Stimulated activated CD8-positive, alpha-beta memory T cell treated with anti-CD3 and anti-CD28 coated beads, Interleukin-12 subunit alpha, Interleukin-12 subunit beta, amount 100 ng/mL, for 24 hours (primary cell): ENCODE measurements around the gene TEX29.

ENCODE experiments used
- DNase-seq: peaks from one replicate; pipeline ENCODE4 v3.0.0-alpha.2; 2020; ENCODE audit errors: extremely low read depth

The TEX29 gene

GRCh38 chr13:111368091-111368490 lies 47.6 kb downstream of the TEX29 start:
- DNase-seq = no peak

GRCh38 chr13:111370147-111370546 lies 49.7 kb downstream of the TEX29 start:
- no peak for DNase-seq

DNA sequence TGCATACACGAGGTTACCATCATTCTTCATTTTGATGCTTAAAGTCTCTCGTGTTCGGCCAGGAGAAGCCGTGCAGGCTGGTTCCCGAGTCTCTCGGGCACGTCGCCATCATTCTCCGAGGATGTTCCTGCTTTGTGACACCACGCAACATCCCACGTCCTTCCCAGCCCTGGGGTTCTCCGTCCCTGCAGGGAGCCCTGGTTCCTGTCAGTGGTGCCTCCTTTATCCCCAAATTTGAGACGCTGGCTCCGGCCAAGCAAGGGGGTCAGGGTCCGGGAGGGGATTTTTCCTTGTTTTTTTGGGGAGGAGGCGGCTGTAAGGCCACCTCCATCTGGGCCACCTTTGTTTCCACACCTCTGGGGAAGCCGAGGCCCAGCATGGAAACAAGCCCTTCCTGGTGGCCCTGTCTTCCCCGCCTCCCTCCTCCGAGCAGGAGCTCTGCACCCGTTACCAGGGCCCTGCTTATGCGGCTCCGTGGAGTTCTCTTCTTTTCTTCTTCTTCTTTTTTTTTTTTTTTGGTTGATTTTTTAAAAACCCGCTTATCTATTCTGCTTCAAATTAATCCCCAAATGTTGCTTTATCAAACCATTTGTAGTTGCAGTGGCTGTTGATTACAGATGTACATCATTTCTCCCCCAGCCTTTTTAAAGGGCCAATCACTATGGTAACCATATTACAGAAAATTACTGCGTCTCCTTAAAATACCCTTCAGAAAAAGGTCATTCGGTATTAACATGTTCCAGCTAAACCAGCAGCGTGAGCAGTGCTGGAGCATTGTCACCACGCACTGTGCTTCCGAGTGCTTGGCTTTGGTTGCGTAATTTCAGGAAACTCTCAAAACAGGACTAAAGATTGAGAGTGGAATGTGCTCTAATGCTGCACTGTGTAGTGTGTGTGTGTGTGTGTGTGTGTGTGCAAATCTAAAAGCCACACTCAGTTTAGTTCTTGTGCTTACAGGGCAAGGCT lies 50.4 kb downstream of the TEX29 start:
- DNase-seq = no peak

DNA sequence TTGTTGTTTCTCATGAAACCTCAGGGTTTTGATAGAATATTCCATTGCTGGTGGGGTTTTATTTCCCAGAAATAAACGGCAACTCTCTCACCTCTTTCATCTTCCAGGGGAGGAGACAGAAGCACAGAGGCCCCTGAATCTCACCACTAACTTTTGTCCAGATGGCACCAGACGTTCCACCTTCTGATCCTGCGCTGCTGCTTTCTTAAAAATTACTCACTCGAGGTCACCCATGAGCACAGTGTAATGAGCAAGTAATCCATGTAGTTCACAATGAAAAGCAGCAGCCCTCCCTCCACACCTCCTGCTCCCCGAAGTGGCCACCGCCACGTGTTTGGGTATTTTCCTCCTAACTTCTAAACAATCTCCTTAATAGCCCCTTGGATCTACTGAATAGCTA lies 51.3 kb downstream of the TEX29 start:
- DNase-seq = no peak

GRCh38 chr13:111372651-111373425 lies 52.4 kb downstream of the TEX29 start:
- DNase-seq = no peak

- no peak for DNase-seq
Observed at GRCh38 chr13:111373486-111373885, 53.0 kb downstream of the TEX29 start.

DNA sequence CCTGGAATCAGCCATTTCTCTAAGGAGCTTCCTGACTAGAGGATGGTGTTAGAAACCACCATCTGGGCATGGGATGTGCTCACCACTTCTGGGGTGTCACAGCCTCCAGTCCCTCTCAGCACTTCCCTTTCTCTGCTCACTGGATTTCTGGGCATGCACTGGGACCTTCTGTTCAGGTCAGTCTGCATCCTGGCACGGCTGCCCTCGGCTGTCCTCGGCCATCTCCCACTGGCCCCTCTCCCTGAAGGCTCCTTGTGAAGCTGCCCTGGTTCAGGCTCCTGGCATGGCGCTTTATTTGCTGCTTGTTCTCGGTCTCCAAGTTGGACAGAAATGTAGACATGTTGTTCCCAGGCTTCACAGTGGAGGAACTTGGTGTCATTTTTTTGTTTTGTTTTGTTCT lies 60.0 kb downstream of the TEX29 start:
- no peak for DNase-seq

DNA sequence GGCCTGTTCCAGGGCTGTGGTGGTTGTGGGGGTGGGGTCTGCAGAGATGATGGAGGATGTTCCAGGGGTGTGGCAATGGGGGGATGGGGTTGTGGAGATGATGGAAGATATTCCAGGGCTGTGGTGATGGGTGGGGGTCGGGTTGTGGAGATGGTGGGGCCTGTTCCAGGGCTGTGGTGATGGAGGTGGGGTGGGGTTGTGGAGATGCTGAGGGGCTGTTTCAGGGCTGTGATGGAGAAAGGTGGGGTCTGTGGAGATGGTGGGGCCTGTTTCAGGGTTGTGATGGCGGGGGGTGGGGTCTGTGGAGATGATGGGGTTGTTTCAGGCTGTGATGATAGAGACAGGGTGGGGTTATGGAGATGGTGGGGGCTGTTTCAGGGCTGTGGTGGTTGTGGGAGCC lies 62.0 kb downstream of the TEX29 start:
- no peak for DNase-seq

DNA sequence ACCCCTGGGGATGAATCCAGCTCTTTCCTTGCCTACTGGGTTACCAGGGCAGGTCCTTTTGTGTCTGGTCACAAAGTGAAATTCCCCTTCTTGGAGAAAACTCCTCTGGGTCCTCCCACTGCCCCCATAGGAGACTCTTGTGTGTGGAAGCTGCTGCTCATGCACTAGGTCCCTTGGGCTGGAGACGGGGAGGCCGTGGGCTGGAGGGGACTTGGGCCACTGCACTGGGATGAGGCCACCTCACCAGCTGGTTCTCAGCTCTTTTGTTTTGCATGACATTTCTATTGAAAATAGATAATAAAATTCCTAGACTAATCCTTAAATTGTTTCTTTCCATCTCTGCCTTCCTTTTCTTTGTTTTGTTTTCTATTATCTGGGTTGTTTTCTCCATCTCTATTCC lies 62.4 kb downstream of the TEX29 start:
- no peak for DNase-seq

DNA sequence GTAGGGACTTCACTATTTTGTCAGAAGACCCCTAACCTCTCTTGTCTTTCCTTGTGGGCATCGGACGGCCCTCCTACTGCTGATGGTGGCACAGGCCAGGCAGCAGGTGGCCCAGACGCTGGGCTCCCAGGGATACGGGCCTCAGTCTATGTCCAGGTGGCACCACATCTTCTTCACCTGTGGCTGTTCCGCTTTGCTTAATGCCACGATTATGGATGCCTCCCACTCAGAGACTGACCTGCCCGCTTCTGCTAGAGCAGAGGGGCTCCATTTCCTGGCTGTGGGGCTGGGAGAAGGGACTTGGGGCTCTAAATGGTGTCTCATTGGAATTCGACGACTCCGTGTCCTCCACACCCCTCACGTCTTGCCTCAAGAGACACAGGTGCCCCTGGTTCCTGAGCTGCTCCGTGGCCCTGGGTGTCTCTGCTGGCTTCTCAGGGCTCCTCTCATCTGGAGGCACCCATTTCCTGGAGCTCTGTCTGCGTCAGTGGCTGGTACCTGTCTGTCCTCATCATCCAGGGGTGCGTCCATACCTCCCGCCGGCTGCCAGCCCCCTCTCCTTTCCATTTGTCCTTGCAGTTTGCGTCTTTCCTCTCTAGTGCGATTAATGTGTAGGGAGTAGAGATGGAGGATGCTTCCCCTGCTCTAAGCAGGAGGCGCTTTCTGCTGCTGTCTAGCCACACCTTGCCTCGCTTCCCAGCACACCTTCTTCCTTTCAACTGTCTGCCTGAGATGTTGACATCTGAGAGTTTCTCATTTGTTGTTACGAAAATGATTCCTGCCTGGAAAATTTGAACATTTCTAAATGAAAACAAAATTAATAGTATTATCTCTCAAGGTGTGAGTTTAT lies 63.4 kb downstream of the TEX29 start:
- DNase-seq = no peak

DNA sequence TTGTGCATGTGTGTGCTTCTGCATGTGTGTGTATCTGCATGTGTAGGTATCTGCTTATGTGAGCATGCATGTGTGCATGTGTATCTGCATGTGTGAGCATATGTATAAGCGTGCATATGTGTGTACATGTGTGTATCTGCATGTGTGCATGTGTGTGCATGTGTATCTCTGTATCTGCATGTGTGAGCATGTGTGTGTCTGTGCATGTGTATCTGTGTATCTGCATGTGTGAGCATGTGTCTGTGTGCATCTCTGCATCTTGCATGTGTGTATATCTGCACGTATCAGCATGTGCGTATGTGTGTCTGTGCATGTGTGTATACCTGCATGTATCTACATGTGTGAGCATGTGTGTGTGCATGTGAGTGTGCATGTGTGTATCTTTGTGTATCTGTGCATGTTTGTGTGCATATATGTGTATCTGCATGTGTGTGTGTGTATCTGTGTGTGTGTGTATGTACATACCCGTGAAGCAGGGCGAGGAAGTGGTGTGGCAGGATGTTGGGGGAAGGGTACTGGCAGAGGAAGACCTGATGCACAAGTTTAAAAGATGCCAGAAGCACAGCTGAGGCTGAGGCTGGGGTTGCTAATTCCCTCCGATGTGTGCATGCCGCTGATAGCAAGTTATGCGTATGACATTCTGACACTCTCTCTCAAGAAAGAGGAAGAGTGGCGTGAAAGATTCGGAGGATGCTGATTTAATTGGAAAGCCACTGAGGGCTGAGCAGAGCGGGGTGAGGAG lies 64.2 kb downstream of the TEX29 start:
- no peak for DNase-seq

GRCh38 chr13:111385183-111385857 lies 64.9 kb downstream of the TEX29 start:
- no peak for DNase-seq

- no peak for DNase-seq
Observed at GRCh38 chr13:111387026-111387871, 66.8 kb downstream of the TEX29 start.

DNA sequence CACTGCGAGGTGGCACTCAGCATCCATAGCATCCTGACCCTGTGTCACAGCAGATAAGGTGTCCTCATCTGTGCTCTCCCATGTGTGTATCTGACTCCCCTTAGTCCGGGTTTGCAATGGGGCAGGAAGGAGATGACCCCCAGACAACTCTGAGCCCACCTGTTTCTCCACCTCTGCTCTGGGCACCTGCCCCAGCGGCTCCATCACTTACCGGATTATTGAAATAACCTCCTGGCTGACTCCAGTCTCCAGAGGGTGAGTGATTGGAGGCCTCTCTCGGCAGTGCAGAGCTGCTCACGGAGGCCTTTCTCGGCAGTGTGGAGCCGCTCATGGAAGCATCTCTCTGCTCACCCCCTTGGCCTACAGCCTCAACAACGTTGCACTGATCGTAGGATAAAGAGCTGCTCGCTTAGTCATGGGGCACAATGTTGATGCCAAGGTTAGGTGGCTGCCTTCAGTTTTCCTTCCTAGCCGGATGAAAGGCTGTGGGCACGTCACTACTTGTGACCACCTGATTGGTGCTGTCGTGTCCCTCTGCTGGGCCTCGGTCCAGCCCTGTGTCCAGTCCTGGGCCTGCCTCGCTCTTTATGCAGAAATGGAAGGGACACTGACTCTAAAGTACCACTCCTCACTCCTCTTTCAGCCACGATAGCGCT lies 67.6 kb downstream of the TEX29 start:
- DNase-seq = no peak

- DNase-seq = no peak
Observed at GRCh38 chr13:111388851-111389500, 68.5 kb downstream of the TEX29 start.

DNA sequence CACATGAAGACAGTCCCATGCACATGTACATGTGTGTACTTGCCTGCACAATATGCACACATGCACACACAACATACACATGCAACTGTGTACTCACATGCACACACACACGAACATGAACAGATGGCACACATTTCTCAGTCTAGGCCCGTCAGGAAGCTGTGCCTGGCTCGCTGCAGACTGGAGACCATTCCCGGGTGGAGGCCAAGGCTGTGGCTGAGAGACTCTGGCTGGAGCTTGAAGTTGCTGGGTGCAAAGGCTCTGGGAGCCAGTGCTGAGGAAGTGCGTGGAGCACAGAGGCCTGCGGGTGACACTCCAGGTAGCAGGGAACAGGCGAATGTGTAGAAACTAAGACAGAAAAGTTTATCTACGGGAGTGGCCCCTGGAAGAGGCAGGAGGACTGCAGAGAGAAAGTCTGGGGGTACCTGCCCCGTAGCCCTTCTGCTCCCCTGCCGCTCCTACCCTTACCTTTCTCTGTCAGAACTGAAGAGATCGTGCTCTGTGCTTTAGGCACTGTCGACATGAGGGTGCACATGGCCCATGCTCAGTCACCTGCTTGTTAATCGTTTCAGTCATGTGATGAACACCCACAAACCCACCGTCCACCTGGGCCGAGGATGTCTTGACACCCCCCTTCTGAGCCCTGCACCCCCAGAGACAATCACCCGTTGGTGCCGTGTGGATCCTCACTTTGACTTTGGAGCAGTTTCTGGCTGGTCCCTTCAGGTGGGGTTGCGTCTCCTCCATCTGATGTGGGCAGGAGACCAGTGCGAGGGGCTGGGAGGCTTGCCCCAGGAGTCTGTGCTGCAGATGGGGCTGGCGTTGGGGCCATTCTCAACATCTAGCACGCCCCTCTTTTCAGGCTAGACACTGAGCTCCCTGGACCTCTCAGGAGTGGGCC lies 69.4 kb downstream of the TEX29 start:
- DNase-seq = no peak

DNA sequence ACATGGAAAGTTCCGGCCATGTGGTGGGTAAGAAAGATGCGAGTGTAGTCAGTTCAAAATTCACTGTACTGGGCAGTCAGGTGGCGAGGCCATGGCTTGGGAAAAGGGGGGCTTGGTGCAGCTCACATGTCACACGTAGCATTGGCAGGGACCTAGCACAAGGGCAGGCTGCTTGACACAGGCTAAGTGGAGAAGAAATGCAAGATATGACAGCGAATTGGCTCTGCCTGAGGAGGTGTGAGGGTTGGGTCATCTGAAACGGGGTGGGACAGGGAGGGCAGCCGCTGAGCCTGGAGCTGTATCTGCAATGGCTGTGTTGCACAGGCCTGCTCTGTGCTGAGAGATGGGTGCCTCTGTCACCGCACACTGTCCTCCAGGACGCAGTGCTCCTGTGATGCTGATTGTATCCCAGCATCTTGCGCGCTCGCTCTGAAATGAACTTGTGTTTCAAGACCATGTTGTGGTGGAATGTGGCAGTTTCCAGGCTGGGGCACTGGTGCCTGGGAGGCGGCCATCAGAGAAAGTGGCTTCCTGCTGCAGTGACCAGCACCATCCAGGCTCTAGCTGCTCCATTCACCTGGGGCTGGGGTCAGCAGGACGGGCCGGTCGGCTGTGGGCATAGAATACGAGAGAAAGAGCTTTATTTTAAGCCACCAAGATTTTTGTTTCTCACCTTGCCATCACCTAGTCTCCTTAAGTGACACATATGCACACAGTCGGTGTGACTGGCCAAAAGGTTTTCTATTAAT lies 70.3 kb downstream of the TEX29 start:
- DNase-seq = no peak
